GM12872 (cell line): ENCODE measurements around the gene ZNF606.

Experiments
- CTCF ChIP-seq: IDR thresholded peaks from 3 replicates; pipeline ENCODE4 v1.5.1; 2011; ENCODE audit warnings: low read depth, mild to moderate bottlenecking, low read length, moderate library complexity; ENCODE audit not compliant: insufficient read depth

Gene ZNF606

GRCh38 chr19:58009666-58010301, 7.2 kb upstream of the ZNF606 start:
- no peak for TF ChIP-seq CTCF

DNA sequence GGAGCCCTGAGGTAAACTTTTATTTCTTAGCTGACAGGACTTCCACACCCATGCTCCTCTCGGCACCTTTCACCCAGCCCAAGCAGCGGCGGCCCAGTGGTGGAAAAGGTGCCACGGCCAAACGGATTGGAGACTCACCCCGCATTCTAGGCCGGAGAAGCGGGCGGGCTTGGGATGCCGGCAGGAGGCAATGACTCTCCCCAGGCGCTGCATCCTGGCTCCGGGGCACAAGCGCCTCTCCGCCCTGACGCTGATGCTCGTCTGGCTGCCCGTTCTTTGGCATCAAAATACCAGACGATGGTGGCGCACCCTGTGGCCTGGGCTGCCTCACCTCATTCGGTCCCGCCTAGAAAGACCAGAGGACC, 6.7 kb upstream of the ZNF606 start:
- TF ChIP-seq CTCF: no peak

DNA sequence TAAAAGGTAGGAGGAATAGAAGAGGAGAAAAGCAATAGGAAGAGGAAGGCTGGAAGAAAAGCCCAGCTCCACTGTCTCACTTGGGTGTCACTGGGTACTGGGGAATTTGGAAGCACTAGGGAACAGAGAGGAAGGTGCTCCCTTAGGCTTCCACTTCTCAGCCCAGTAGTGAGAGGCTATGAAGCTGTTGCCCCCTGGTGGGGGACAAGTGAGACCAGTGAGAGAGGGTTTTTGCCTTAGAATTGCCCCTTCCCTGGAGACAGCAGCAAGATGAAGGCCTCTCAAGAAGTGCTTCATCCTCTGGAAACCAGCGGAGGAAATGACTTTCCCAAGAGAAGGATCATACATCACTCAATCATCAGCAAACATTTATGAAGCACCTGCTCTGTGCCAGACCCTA, 4.7 kb upstream of the ZNF606 start:
- 0 out of 3 replicates have a peak, but pooled peaks have one; percentile 21 for TF ChIP-seq CTCF

- no peak for TF ChIP-seq CTCF
These were observed 681 bp upstream of the ZNF606 start for GRCh38 chr19:58003174-58003828.

DNA sequence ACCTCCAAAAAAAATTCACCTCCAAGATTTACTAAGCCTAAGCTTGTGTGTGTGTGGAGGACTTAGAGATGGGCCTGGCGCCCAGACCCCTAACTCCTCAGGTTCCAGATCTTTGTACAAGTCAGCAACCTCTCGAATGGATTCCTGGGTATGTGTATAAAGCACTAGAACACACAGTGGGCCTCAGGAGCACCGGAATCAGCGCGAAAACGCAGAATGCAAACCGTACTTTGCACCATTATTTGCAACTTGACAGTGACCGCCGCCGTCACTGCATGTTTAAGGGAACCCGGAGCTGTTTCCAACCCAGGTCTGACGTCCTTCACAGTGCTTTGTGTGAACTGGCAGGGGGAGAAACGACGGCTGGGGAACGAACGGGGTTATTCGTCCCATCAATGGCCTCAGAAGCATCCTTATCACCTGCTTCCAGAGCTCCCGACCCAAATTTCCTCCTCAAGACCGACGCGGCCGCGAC, 688 bp downstream of the ZNF606 start:
- TF ChIP-seq CTCF: no peak

- TF ChIP-seq CTCF: no peak
These were observed 1.9 kb downstream of the ZNF606 start for GRCh38 chr19:58000677-58001076.

DNA sequence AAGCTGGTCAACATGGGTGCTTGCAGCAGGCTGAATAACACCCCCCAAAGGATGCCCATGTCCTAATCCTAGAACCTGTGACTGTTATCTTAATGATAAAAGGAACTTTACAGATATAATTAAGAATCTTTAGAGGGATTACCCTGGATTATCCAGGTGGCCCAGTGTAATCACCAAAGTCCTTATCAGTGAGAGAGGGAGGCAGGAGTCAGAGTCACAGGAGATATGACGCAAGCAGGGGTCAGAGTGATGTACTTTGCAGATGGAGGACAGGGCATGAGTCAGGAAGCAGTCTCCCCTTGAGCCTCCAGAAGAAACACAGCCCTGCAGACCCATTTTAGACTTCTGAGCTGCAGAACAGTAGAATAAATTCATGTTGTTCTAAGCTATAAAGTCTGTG, 9.8 kb downstream of the ZNF606 start:
- TF ChIP-seq CTCF: no peak
